ACC112 (cell line): ENCODE measurements around the gene PARD6A.

Experiments
- H2AFZ ChIP-seq: fragments of 200-600 bp; sonication (generic); one replicate; pipeline ENCODE4 v1.6.0; 2017; ENCODE audit warnings: antibody characterized with exemption, low read length; ENCODE audit not compliant: unreplicated experiment
- H3K27ac ChIP-seq: fragments of 200-600 bp; sonication (generic); 2 replicates; pipeline ENCODE4 v1.5.1; 2014; ENCODE audit warnings: low read depth, mild to moderate bottlenecking, antibody characterized with exemption, low read length, moderate library complexity
- H3K27me3 ChIP-seq: fragments of 200-600 bp; sonication (generic); 2 replicates; pipeline ENCODE4 v1.6.1; 2014; ENCODE audit warnings: mild to moderate bottlenecking, antibody characterized with exemption, low read length, moderate library complexity, mixed read lengths; ENCODE audit not compliant: insufficient read depth
- H3K36me3 ChIP-seq: fragments of 200-600 bp; sonication (generic); 2 replicates; pipeline ENCODE4 v1.6.1; 2016; ENCODE audit warnings: mild to moderate bottlenecking, antibody characterized with exemption, low read length, moderate library complexity, mixed read lengths; ENCODE audit not compliant: insufficient read depth
- H3K4me1 ChIP-seq: fragments of 200-600 bp; sonication (generic); one replicate; pipeline ENCODE4 v1.6.1; 2016; ENCODE audit warnings: low read length, mixed read lengths; ENCODE audit not compliant: insufficient read depth, unreplicated experiment, control insufficient read depth
- H3K4me3 ChIP-seq: fragments of 200-600 bp; sonication (generic); 2 replicates; pipeline ENCODE4 v1.5.1; 2014; ENCODE audit warnings: mild to moderate bottlenecking, low read depth, low read length
- H3K79me2 ChIP-seq: fragments of 200-600 bp; sonication (generic); one replicate; pipeline ENCODE4 v1.6.0; 2016; ENCODE audit warnings: low read length; ENCODE audit not compliant: control insufficient read depth, unreplicated experiment, insufficient read depth

PARD6A gene

DNA sequence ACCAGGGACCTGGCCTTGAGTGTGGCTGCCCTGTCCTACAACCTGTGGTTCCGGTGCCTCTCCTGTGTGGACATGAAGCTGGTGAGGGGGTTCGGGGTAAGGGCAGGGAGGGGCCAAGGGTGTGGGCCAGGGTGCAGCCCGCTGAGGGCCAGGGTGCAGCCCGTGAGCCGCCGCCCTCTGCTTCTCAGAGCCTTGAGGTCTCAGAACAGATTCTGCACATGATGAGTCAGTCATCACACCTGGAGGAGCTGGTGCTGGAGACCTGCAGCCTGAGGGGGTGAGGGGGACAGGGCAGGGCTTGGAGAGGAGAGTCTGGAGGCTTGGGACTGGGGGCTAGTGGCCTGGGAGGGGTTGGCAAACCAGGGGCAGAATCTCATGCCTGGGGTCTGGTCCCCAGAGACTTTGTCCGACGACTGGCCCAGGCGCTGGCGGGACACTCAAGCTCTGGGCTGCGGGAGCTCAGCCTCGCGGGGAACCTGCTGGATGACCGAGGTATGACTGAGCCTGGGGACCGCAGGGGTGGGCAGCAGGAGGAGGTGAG is 13.6 kb upstream of the PARD6A start:
- H3K79me2 ChIP-seq = no peaks in the 10 kb centered on the region
- no peak overlapping the region for H3K4me3 ChIP-seq
- no peaks in the 10 kb centered on the region for H3K4me1 ChIP-seq
- H2AFZ ChIP-seq = no peak overlapping the region
- H3K27ac ChIP-seq = no peak overlapping the region
- H3K27me3 ChIP-seq = peaks cover 74% of the 10 kb centered on the region
- H3K36me3 ChIP-seq = no peaks in the 10 kb centered on the region

GRCh38 chr16:67647681-67648080 is 13.1 kb upstream of the PARD6A start:
- Histone ChIP-seq H3K27ac (no peak overlapping the region), H3K4me1 (no peaks in the 10 kb centered on the region), H2AFZ (no peak overlapping the region), H3K36me3 (no peaks in the 10 kb centered on the region), H3K27me3 (peaks cover 78% of the 10 kb centered on the region), H3K79me2 (no peaks in the 10 kb centered on the region), H3K4me3 (no peak overlapping the region)

GRCh38 chr16:67648088-67648763 is 12.5 kb upstream of the PARD6A start:
- H3K27me3 ChIP-seq = peaks cover 80% of the 10 kb centered on the region
- H3K79me2 ChIP-seq = no peaks in the 10 kb centered on the region
- H3K4me3 ChIP-seq = no peak overlapping the region
- H3K4me1 ChIP-seq = no peaks in the 10 kb centered on the region
- H2AFZ ChIP-seq = no peak overlapping the region
- no peaks in the 10 kb centered on the region for H3K36me3 ChIP-seq
- H3K27ac ChIP-seq = no peak overlapping the region

- Histone ChIP-seq H3K79me2 (no peaks in the 10 kb centered on the region), H3K4me1 (no peaks in the 10 kb centered on the region), H3K27ac (no peak overlapping the region), H3K4me3 (no peak overlapping the region), H3K27me3 (peaks cover 87% of the 10 kb centered on the region), H2AFZ (no peak overlapping the region), H3K36me3 (no peaks in the 10 kb centered on the region)
Observed at GRCh38 chr16:67648764-67649407, 11.9 kb upstream of the PARD6A start.

DNA sequence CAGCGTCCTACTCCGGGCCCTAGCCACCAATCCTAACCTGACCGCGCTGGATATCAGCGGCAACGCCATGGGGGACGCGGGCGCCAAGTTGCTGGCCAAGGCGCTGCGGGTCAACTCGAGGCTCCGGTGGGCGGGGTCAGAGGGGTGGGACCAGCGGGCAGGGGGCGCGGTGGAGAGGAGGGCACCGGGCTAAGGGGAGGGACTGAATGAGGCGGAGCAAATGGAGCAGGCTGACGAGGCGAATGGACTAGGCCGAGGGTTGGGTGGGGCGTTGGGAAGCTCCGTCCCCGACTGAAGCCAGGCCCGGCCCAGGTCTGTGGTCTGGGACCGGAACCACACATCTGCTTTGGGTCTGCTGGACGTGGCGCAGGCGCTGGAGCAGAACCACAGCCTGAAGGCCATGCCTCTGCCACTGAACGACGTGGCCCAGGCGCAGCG is 11.2 kb upstream of the PARD6A start:
- Histone ChIP-seq H3K4me1 (no peaks in the 10 kb centered on the region), H3K79me2 (no peaks in the 10 kb centered on the region), H3K27me3 (peaks cover 90% of the 10 kb centered on the region), H3K27ac (no peak overlapping the region), H3K4me3 (no peak overlapping the region), H2AFZ (no peak overlapping the region), H3K36me3 (no peaks in the 10 kb centered on the region)

DNA sequence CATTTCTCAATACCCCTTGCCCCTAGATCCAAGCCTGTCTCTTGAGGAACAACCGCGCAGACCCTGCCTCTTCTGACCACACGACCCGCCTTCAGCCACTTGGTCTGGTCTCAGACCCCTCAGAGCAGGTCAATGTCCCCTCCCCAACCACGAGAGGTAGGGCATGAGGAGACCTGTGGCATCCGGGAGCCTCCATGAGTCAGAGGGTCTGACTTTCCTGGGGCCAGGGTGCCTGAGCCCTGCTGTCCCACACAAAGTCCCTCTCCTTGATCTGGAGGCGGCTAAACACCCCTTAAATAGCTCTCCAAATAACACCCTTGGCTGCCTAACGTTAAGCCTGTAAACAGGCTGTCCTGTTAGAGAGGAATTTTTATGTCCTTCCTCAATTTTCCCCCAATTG is 10.7 kb upstream of the PARD6A start:
- Histone ChIP-seq H2AFZ (no peak overlapping the region), H3K4me1 (no peaks in the 10 kb centered on the region), H3K79me2 (no peaks in the 10 kb centered on the region), H3K27ac (no peak overlapping the region), H3K4me3 (no peak overlapping the region), H3K27me3 (peaks cover 94% of the 10 kb centered on the region), H3K36me3 (no peaks in the 10 kb centered on the region)

DNA sequence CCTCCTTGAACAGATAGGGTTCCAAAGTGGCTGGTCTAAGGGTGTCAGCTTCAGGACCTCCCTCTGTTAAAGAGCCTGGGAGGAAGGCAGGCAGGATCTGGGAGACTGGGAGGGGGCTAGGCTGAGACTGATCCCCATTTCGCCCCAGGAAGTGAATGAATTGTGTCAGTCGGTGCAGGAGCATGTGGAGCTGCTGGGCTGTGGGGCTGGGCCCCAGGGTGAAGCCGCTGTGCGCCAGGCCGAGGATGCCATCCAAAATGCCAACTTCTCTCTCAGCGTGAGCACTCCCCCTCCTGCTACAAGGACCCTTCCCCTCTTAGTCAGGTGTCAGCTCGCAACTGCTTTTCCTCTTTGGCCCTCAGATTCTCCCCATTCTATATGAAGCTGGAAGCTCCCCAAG is 9.7 kb upstream of the PARD6A start:
- Histone ChIP-seq H3K4me1 (no peaks in the 10 kb centered on the region), H3K27ac (no peak overlapping the region), H3K27me3 (peaks cover 83% of the 10 kb centered on the region), H3K4me3 (no peak overlapping the region), H2AFZ (no peak overlapping the region), H3K79me2 (no peaks in the 10 kb centered on the region), H3K36me3 (no peaks in the 10 kb centered on the region)

DNA sequence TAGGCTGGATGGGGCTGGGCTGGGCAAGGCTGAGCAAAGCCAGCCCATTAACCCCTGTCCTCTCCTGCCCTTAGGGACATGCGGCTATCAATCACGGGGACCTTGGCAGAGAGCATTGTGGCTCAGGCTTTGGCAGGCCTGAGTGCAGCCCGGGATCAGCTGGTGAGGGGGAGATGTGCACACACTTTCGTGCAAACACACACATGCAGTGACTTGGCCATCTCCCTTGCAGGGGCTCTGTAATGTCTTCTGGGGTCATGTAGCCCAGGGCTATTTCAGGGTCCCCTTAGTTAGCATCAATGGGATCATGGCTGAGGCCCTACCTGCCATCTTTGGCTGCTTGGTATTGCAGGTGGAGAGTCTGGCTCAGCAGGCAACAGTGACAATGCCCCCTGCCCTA is 8.9 kb upstream of the PARD6A start:
- no peak overlapping the region for H3K4me3 ChIP-seq
- no peaks in the 10 kb centered on the region for H3K79me2 ChIP-seq
- H3K36me3 ChIP-seq = no peaks in the 10 kb centered on the region
- H3K27me3 ChIP-seq = peaks cover 75% of the 10 kb centered on the region
- H3K27ac ChIP-seq = no peak overlapping the region
- no peaks in the 10 kb centered on the region for H3K4me1 ChIP-seq
- H2AFZ ChIP-seq = no peak overlapping the region

GRCh38 chr16:67652578-67653127 is 8.1 kb upstream of the PARD6A start:
- Histone ChIP-seq H2AFZ (no peak overlapping the region), H3K36me3 (no peaks in the 10 kb centered on the region), H3K79me2 (no peaks in the 10 kb centered on the region), H3K27me3 (peaks cover 69% of the 10 kb centered on the region), H3K4me3 (peak overlapping the region; percentile 73; the same call in 1 of the 2 replicates), H3K4me1 (no peaks in the 10 kb centered on the region), H3K27ac (no peak overlapping the region)

DNA sequence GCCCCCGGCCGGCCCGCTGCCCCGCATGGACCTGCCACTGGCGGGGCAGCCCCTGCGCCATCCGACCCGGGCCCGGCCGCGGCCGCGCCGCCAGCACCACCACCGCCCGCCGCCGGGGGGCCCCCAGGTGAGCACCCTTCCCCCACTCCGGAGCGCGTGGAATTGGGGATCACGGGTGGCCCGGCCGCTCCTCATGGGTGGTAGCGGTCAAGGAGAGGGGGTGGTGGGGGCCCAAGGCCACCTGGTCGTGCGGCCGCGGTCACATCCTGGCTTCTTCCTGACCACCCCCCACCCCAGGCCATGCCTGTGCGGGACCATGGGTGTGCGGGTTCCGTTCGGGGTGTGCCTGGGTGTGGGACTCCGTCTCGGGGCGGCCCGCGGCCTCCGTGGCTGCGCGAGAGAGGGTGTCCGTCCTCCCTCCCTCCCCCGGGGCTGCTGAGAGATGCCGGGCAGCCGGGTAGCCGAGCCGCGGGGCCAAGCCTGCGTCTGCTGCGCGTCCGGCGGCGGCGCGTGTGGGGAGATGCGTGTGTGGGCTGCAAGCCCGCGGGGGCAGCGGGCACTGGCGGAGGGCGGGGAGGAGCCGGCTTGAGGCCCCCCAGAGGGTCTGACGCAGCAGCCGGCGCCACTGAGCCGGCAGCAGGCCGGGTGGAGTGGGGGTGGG is 7.5 kb upstream of the PARD6A start:
- Histone ChIP-seq H3K36me3 (no peaks in the 10 kb centered on the region), H3K27me3 (peaks cover 63% of the 10 kb centered on the region), H3K4me3 (peak overlapping the region; percentile 73), H3K4me1 (no peaks in the 10 kb centered on the region), H3K79me2 (no peaks in the 10 kb centered on the region), H2AFZ (no peak overlapping the region), H3K27ac (no peak overlapping the region)
